ENCODE data around the gene DNAH6. TPM values are rescaled to one million over a fixed set of nuclear protein-coding genes. Genes with fewer than 3 reads are reported as not detected.

DNAH6 gene
- total RNA-seq, 1 experiment from 2014 or later, result 0.26 TPM

DNA sequence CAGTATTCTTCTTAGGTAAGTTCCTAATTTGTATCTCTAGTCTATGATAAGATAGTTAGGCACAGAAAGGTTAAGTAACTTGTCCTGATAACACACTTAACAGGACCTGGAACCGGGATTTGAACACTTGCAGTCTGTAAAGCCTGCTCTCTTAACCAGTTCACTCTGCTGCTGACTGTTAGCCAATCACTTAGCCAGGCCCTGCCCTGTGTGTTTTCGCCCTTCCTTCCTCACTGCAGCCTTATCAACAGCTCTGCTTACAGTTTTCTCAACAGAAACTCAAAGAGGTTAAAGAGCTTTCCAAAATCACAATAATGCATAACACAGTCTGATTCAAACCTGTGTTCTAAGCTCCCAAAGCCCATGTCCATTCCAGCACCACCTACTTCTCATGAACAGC, 212.9 kb downstream of the DNAH6 start:
- no peak overlapping the region for H3K4me3 Mint-ChIP-seq
- Histone ChIP-seq H3K9ac (ENCODE audit: extremely low read depth, insufficient read length, low read length) (no peak overlapping the region), H3T11ph (ENCODE audit: low read length) (no peak overlapping the region), H3K14ac (ENCODE audit: insufficient read depth, low read length) (no peak overlapping the region), H3K79me1 (ENCODE audit: insufficient read depth, low read depth, low read length, poor library complexity, severe bottlenecking) (no peaks in the 10 kb centered on the region), H4K5ac (ENCODE audit: insufficient read length, low read depth, low read length) (no peak overlapping the region), H2BK20ac (ENCODE audit: low read depth, low read length, poor library complexity, severe bottlenecking) (no peak overlapping the region), H2AFZ (ENCODE audit: low read length) (no peak overlapping the region), H3K4ac (ENCODE audit: low read depth, low read length) (no peak overlapping the region), H2BK15ac (ENCODE audit: low read depth, low read length) (no peak overlapping the region), H4K20me1 (ENCODE audit: control insufficient read depth, insufficient read depth, insufficient read length) (no peaks in the 10 kb centered on the region), H3K27me3 (ENCODE audit: insufficient read depth, low read length) (no peaks in the 10 kb centered on the region), H3K9me3 (ENCODE audit: control insufficient read depth, low read depth, low read length) (no peaks in the 10 kb centered on the region), H3K23ac (ENCODE audit: insufficient read length, low read depth, low read length) (no peak overlapping the region), H3K27ac (ENCODE audit: insufficient read length, low read depth, low read length) (no peak overlapping the region), H2BK12ac (ENCODE audit: insufficient read length, low read depth, low read length) (no peak overlapping the region), H3K4me2 (ENCODE audit: insufficient read depth, insufficient read length, low read length) (no peak overlapping the region), H2AK5ac (ENCODE audit: insufficient read length, low read length) (no peak overlapping the region), H3K18ac (ENCODE audit: insufficient read length, low read depth, low read length) (no peak overlapping the region), H2BK120ac (ENCODE audit: low read depth, low read length, poor library complexity, severe bottlenecking) (no peak overlapping the region), H2BK5ac (ENCODE audit: insufficient read length, low read length) (no peak overlapping the region), H4K91ac (ENCODE audit: insufficient read length, low read depth, low read length) (no peak overlapping the region), H3K56ac (ENCODE audit: insufficient read length, low read depth, low read length) (no peak overlapping the region), H3K4me1 (ENCODE audit: insufficient read depth, low read length) (no peaks in the 10 kb centered on the region), H3K79me2 (ENCODE audit: insufficient read depth, low read length) (no peaks in the 10 kb centered on the region), H4K8ac (replicated peaks; ENCODE audit: insufficient read length, low read depth, low read length) (no peak overlapping the region), H3K23me2 (ENCODE audit: insufficient read length, low read depth, low read length, poor library complexity, severe bottlenecking) (no peaks in the 10 kb centered on the region)
- no peak for DNase-seq
- H3K27ac Mint-ChIP-seq, result no peak overlapping the region
- WGBS (ENCODE audit: extremely low coverage, insufficient read length, low lambda C conversion rate), result no CpG with 5 or more reads among the region's 2 CpGs
- no peak for TF ChIP-seq CTCF (conservative IDR thresholded peaks at IDR 0.05)
- H3K36me3 Mint-ChIP-seq (ENCODE audit: insufficient read depth in 1 of 3, low read depth in 3 of 3), result no peaks in the 10 kb centered on the region
- no peaks in the 10 kb centered on the region for H3K9me3 Mint-ChIP-seq
- H3K4me1 Mint-ChIP-seq, result no peaks in the 10 kb centered on the region
- peaks cover 6% of the 10 kb centered on the region for H3K27me3 Mint-ChIP-seq (ENCODE audit: low read depth)
